GM12891 (cell line): Measurements from ENCODE around the gene ASTN2.

Source experiments
- PAX5 ChIP-seq: IDR thresholded peaks from 2 replicates; pipeline ENCODE4 v1.6.1; 2011; ENCODE audit warnings: low read length, moderate library complexity, mild to moderate bottlenecking; ENCODE audit not compliant: insufficient read depth, severe bottlenecking
- POLR2A ChIP-seq: IDR thresholded peaks from 2 replicates; pipeline ENCODE4 v1.6.1; 2011; ENCODE audit warnings: low read depth, low read length, control low read depth
- POLR2AphosphoS5 ChIP-seq: IDR thresholded peaks from 2 replicates; pipeline ENCODE4 v1.6.1; 2011; ENCODE audit warnings: low read depth, low read length, control low read depth
- POU2F2 ChIP-seq: IDR thresholded peaks from 2 replicates; pipeline ENCODE4 v1.6.1; 2011; ENCODE audit warnings: low read depth, mild to moderate bottlenecking, control low read depth, low read length, moderate library complexity
- SPI1 ChIP-seq: IDR thresholded peaks from 2 replicates; pipeline ENCODE4 v1.6.1; 2011; ENCODE audit warnings: low read depth, low read length, control low read depth
- TAF1 ChIP-seq: IDR thresholded peaks from 2 replicates; pipeline ENCODE4 v1.6.1; 2011; ENCODE audit warnings: low read depth, low read length, control low read depth

- no peak for TF ChIP-seq POLR2A
- TF ChIP-seq POLR2AphosphoS5 = no peak
- no peak for TF ChIP-seq TAF1
- no peak for TF ChIP-seq SPI1
- TF ChIP-seq POU2F2 = no peak
- no peak for TF ChIP-seq PAX5
These were observed 701.6 kb downstream of the ASTN2 start for GRCh38 chr9:116713271-116713670.
